ENCODE results near the gene TMPO.
"Not testable (repeated sequence)": the region's sequence is repeated elsewhere in the genome, so short reads cannot be mapped to it uniquely, and the experiment has no call there.

TMPO gene
- 110 to 208 reads per million in 2 donors for total RNA-seq

GRCh38 chr12:98515287-98516110 is at the start of gene TMPO:
TSS of gene TMPO (plus strand) at chr12:98515590. CDS start at chr12:98515868, 278 bp downstream.
- DNase-seq, result peak; percentile 87 to 97 (median 93)

DNA sequence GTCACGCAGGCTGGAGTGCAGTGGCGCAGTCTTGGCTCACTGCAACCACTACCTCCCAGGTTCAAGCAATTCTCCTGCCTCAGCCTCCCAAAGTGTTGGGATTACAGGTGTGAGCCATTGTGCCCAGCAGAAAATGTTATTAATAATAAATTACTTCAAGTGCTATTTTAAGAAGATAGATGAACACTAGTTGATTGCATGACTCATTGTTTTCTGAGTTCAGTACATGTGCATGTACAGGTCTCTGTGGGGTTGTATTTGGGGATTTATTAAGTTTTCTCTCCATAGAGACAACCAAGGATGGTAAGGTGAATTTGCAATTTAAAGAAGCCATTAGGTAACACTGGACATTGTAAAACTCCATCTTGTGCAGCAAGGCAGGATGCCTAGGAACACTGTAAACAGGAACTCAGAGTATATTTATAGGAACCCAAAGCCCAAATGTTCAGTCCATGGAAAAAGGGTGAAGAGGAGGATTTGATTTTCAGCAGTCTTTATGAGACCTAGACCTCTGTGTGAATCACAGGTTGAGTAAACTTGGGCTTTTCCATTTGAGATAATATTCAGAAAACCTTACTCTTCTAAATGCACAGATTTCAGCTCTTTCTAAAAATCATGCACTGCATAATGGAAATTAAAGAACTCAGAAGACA is 49.3 kb upstream of the TMPO start:
- no peak for DNase-seq

DNA sequence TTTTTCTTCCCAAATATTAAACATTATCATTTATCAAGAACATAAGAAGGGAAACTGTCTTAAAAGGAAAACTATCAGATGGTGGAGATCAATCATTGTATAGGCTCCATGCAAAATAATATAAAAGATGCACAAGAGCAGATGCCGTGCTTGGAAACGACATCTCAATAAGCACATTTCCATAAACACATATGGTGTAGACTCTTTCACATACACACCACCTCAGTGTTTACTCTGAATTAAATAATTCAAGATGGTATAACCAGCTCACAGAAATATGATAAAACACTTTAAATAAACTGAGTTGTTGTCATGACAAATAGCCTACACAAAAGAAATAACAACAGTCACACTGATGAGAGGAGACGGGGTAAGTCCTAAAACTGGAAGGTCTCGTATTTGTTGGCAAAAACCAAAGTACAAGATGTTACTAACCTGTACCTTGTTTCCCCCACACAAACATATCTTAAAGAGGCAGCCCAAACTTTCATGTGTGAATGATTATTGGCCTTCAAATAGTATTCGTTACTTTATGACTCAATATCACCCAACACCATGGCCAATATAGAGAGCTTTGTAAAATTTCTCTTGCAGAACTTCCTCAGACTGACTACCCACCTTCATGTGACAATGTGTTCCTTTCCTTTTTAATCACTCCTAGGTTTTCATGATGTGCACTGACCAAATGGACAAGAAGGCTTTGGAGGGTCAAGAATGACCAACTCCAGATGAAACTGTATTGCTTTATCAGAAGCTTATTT is 48.6 kb upstream of the TMPO start:
- peak in 1 of 5 experiments; percentile 29 for DNase-seq

GRCh38 chr12:98469109-98469508 is 46.3 kb upstream of the TMPO start:
- peak in 1 of 5 experiments; percentile 31 for DNase-seq

- DNase-seq, result no peak
Measured at GRCh38 chr12:98470469-98471082, 44.8 kb upstream of the TMPO start.

DNA sequence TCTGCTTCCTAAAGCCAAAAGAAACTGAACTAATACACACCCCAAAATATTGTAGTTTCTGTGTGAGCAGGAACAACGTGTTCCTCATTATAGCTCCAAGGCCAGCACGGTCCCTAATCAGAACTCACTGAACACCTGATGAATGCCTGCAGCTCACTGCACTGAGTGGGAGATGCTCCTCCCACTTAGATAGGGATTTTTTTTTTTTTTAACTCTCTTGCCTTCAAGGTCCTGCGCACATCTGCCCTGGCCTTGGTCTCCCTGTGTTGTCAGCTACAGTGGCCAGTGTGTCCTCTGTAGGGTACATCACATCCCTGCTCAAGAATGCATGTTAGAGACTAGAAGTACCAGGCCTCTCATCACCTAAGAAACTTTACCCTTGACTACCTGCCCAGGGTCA is 44.3 kb upstream of the TMPO start:
- DNase-seq, result no peak

- no peak for DNase-seq
Measured at GRCh38 chr12:98475565-98475908, 39.9 kb upstream of the TMPO start.

- DNase-seq, result no peak
Measured at GRCh38 chr12:98478606-98479005, 36.8 kb upstream of the TMPO start.

GRCh38 chr12:98483621-98484503 is 31.5 kb upstream of the TMPO start:
- no peak for DNase-seq

DNA sequence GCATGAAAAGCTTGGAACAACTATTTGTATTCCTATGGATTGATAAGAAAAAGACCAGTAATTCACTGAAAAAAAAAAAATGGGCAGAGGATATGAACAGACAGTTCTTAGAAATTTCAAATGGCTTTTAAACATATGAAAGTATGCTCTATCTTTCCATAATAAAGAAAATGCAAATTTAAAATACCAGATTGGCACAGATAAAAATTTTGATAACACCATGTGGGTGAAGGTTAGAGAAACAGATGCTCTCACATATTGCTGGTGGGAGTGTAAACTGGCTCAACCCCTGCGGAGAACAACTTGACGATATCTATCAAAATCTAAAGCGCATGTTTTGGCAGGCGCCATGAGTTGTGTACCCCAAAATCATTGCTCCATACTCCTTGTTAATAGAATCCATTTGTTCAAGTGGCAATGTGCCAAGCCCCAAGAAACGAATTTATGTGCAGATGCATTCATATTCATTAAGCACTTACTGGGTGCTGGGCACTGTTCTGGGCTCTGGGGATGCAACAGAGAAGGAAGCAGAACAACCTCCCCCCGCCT is 29.5 kb upstream of the TMPO start:
- DNase-seq, result no peak

DNA sequence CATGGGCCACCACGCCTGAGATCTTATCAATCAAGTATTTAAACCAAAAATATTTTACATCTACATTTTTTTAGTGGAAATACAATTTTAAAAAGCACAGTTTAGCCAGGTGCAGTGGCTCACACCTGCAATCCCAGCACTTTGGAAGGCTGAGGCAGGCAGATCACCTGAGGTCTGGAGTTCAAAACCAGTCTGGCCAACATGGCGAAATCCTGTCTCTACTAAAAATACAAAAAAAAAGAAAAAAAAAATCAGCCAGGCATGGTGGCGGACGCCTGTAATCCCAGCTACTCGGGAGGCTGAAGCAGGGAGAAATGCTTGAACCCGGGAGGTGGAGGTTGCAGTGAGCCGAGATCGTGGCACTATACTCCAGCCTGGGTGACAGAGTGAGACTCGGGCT is 27.0 kb upstream of the TMPO start:
- not testable (repeated sequence) for DNase-seq

DNA sequence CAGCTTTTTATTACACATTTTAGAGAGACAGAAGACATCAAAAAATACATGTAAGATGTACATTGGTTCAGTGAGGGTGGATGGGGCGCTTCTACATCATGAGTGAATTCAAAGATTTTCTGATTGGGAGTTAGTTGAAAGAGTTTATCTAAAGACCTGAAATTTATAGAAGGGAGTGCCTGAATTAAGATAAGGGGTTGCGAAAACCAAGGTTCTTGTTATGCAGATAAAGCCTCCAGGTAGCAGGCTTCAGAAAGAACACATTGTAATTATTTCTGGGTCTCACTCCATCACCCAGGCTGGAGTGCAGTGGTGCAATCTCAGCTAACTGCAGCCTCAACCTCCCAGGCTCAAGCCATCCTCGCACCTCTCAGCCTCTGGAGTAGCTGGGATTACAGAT is 26.2 kb upstream of the TMPO start:
- no peak for DNase-seq

- DNase-seq, result peak; percentile 60 to 81 (median 74)
Measured at GRCh38 chr12:98490501-98491453, 24.6 kb upstream of the TMPO start.

- no peak for DNase-seq
Measured at GRCh38 chr12:98492580-98493140, 22.7 kb upstream of the TMPO start.

DNA sequence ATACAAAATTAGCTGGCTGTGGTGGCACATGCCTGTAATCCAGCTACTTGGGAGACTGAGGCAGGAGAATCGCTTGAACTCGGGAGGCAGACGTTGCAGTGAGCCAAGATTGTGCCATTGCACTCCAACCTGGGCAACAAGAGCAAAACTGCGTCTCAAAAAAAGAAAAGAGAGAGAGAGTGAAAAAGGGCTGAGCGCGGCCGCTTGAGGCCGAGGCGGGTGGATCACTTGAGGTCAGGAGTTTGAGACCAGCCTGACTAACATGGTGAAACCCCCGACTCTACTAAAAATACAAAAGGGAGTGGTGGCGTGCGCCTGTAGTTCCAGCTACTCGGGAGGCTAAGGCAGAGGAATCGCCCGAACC is 14.1 kb upstream of the TMPO start:
- DNase-seq, result not testable (repeated sequence)

- DNase-seq, result peak; percentile 36 to 87 (median 80)
Measured at GRCh38 chr12:98503342-98503591, 12.1 kb upstream of the TMPO start.

DNA sequence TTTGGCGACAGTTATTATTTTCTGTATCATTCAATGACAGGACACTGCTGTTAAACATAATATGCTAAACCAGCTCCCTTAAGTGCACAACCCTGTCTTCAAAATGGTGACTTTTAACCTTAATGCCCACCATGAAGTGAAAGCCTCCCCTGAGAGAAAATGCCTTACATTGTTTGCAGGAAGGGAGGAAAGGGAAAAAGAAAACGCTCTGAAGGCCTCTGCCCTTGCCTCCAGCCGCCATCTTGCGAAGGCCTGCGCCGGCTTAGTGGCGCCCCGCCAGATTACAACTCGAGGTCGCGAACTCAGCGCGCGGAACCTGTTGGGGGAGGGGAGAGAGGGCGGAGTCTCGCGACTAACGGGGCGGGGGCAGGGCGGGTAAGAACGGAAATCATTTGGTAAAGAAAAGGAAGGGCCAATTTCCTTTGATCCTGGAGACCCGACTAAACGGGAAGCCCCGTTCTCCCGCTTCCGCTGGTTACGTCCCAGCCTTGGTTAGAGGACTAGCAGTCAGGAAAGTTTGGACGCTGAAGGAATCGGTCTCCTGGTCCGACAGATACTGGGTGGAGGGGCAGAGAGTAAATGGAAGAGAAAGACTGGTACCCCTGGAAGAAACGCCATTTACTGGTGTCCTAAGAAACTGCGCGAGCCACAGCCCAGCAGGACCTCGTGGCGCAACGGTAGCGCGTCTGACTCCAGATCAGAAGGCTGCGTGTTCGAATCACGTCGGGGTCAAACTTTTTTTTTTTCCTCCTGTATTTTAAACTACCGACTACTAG is 11.6 kb upstream of the TMPO start:
- DNase-seq, result peak; percentile 81 to 96 (median 90)

GRCh38 chr12:98504368-98504617 is 11.1 kb upstream of the TMPO start:
- peak in 1 of 5 experiments; percentile 34 for DNase-seq

DNA sequence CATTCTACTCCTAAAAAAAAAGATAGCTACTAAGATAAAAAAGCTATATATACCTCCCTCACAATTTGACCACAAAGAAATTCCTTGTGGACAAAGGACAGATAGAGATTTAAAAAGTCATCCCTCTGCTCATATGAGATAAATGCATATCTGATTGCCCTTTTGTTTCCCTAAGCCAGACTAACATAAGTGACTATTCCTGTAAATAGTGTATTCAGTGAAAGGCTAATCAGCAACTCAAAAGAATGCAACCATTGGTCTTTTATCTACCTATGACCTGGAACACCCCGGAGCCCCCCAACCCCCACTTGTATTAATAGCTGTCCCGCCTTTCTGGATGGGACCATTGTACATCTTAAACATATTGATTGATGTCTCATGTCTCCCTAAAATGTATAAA is 6.3 kb upstream of the TMPO start:
- DNase-seq, result no peak

DNA sequence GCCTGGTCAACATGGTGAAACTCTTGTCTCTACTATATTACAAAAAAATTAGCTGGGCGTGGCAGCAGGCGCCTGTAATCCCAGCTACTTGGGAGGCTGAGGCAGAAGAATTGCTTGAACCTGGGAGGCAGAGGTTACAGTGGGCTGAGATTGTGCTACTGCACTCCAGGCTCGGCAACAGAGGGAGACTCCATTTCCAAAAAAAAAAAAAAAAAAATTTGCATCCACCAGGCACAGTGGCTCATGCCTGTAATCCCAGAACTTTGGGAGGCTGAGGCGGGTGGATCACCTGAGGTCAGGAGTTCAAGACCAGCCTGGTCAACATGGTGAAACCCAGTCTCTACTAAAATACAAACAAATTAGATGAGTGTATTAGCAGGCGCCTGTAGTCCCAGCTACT is 3.6 kb upstream of the TMPO start:
- not testable (repeated sequence) for DNase-seq

All from T-helper 2 cell (primary cell).